H1 (cell line): Measurements from ENCODE around the gene ATP8B3. TPM values are rescaled to one million over a fixed set of nuclear protein-coding genes. Genes with fewer than 3 reads are reported as not detected.

Experiments
- CTCF ChIA-PET: fragments of 300-600 bp; sonication (Branson Sonifier 250); formaldehyde crosslinking; loops from one replicate; lab custom pipeline; 2021; ENCODE audit not compliant: partially characterized antibody; lab: Charles Lee
- POLR2A ChIA-PET: fragments of 300-600 bp; sonication (Branson Sonifier 250); formaldehyde crosslinking; loops from one replicate; lab custom pipeline; 2021; ENCODE audit warnings: inconsistent platforms; ENCODE audit not compliant: partially characterized antibody; lab: Charles Lee
- DNase-seq, 2 experiments: peaks; one replicate each; pipeline versions ENCODE4 v3.0.0 to v3.0.0-alpha.2; 2010 to 2022; ENCODE audit warnings: low spot score in 2 of 2, low read depth in 1 of 2, mixed read lengths in 1 of 2
- FAIRE-seq: peaks from 2 replicates; lab custom pipeline; 2011; peaks lifted over from hg19 to GRCh38; lab: Jason Lieb, UNC
- H2AFZ ChIP-seq: 2 replicates; pipeline ENCODE4 v1.8.1; 2012; ENCODE audit warnings: low read length, inconsistent platforms
- H2AK5ac ChIP-seq: 2 replicates; pipeline ENCODE4 v1.6.1; 2013; ENCODE audit warnings: low read depth, low read length
- H2BK120ac ChIP-seq: replicated peaks from 2 replicates; pipeline ENCODE3; 2013; ENCODE audit warnings: low read depth, low read length, inconsistent platforms
- H2BK12ac ChIP-seq: 2 replicates; pipeline ENCODE4 v1.6.1; 2013; ENCODE audit warnings: low read depth, low read length
- H2BK15ac ChIP-seq: 2 replicates; pipeline ENCODE4 v1.6.1; 2013; ENCODE audit warnings: low read length
- H2BK20ac ChIP-seq: 2 replicates; pipeline ENCODE4 v1.6.1; 2013; ENCODE audit warnings: low read length
- H2BK5ac ChIP-seq: 2 replicates; pipeline ENCODE4 v1.6.1; 2013; ENCODE audit warnings: low read depth, low read length
- H3K14ac ChIP-seq: 2 replicates; pipeline ENCODE4 v1.6.1; 2013; ENCODE audit warnings: inconsistent platforms; ENCODE audit not compliant: insufficient read length
- H3K18ac ChIP-seq: 2 replicates; pipeline ENCODE4 v1.6.1; 2013; ENCODE audit warnings: low read length; ENCODE audit errors: extremely low read depth
- H3K23ac ChIP-seq: 2 replicates; pipeline ENCODE4 v1.6.1; 2013; ENCODE audit warnings: inconsistent platforms; ENCODE audit not compliant: insufficient read length
- H3K23me2 ChIP-seq: 2 replicates; pipeline ENCODE4 v1.6.1; 2013; ENCODE audit warnings: low read depth, low read length
- H3K27ac ChIP-seq: 2 replicates; pipeline ENCODE4 v1.6.1; 2011; ENCODE audit warnings: low read depth, low read length, inconsistent platforms
- H3K27me3 ChIP-seq, 4 experiments: replicated peaks in 1 of 4; 1 replicate in 1 of 4; 2 replicates in 3 of 4; pipeline versions ENCODE4 v1.6.1 to v1.8.1; 2011 to 2013; ENCODE audit warnings: low read length in 3 of 4, mild to moderate bottlenecking in 3 of 4, inconsistent platforms in 2 of 4, mixed read lengths in 2 of 4, moderate library complexity in 1 of 4; ENCODE audit not compliant: control insufficient read depth in 3 of 4, insufficient read depth in 3 of 4; ENCODE audit errors: extremely low read depth in 1 of 4
- H3K36me3 ChIP-seq, 4 experiments: 2 replicates each; pipeline versions ENCODE4 v1.6.1 to v1.8.1; 2011 to 2013; ENCODE audit warnings: mild to moderate bottlenecking in 4 of 4, low read length in 3 of 4, moderate library complexity in 2 of 4, control low read depth in 1 of 4, inconsistent platforms in 1 of 4; ENCODE audit not compliant: insufficient read depth in 4 of 4, control insufficient read depth in 2 of 4
- H3K4ac ChIP-seq: replicated peaks from 2 replicates; pipeline ENCODE3; 2013; ENCODE audit warnings: low read length, low read depth, mixed read lengths, inconsistent platforms; ENCODE audit not compliant: insufficient read length
- H3K4me1 ChIP-seq, 4 experiments: replicated peaks in 1 of 4; 1 replicate in 1 of 4; 2 replicates in 3 of 4; pipeline versions ENCODE4 v1.6.1 to v1.8.1; 2011 to 2013; ENCODE audit warnings: low read length in 3 of 4, inconsistent platforms in 2 of 4, mixed read lengths in 1 of 4; ENCODE audit not compliant: insufficient read depth in 4 of 4, control insufficient read depth in 3 of 4
- H3K4me2 ChIP-seq, 2 experiments: 2 replicates each; pipeline versions ENCODE4 v1.6.1 to v1.8.1; 2011 to 2013; ENCODE audit warnings: low read depth in 2 of 2, low read length in 2 of 2, control low read depth in 1 of 2, inconsistent platforms in 1 of 2, mild to moderate bottlenecking in 1 of 2; ENCODE audit not compliant: insufficient read depth in 1 of 2
- H3K4me3 ChIP-seq, 4 experiments: fragments of 200-600, 300-600 bp in 1 of 4; sonication (generic), shearing (Covaris generic), sonication (Bioruptor Twin) in 1 of 4; 2 replicates each; pipeline versions ENCODE4 v1.5.1 to v1.8.1; 2011 to 2016; ENCODE audit warnings: low read length in 4 of 4, low read depth in 3 of 4, control low read depth in 2 of 4, inconsistent platforms in 2 of 4, mild to moderate bottlenecking in 2 of 4, mixed read lengths in 1 of 4, moderate library complexity in 1 of 4; ENCODE audit not compliant: insufficient read depth in 2 of 4; ENCODE audit errors: extremely low read depth in 1 of 4
- H3K56ac ChIP-seq: replicated peaks from 2 replicates; pipeline ENCODE3; 2013; ENCODE audit warnings: low read depth, mild to moderate bottlenecking, mixed read lengths, low read length, inconsistent platforms; ENCODE audit not compliant: insufficient read length
- H3K79me1 ChIP-seq: 2 replicates; pipeline ENCODE4 v1.6.1; 2013; ENCODE audit warnings: low read depth, low read length, control low read depth
- H3K79me2 ChIP-seq, 2 experiments: 2 replicates each; pipeline versions ENCODE4 v1.6.1 to v1.8.1; 2012 to 2013; ENCODE audit warnings: low read length in 2 of 2, mild to moderate bottlenecking in 2 of 2, inconsistent platforms in 1 of 2; ENCODE audit not compliant: insufficient read depth in 2 of 2, control insufficient read depth in 1 of 2
- H3K9ac ChIP-seq, 4 experiments: replicated peaks in 1 of 4; 1 replicate in 1 of 4; 2 replicates in 3 of 4; pipeline versions ENCODE4 v1.6.1 to v1.8.1; 2011 to 2013; ENCODE audit warnings: low read depth in 3 of 4, low read length in 3 of 4, control low read depth in 2 of 4, mild to moderate bottlenecking in 2 of 4, moderate library complexity in 2 of 4, inconsistent platforms in 1 of 4; ENCODE audit errors: extremely low read depth in 1 of 4
- H3K9me3 ChIP-seq, 2 experiments: 2 replicates each; pipeline versions ENCODE4 v1.6.1 to v1.8.1; 2012 to 2013; ENCODE audit warnings: mild to moderate bottlenecking in 2 of 2, moderate library complexity in 2 of 2, control low read depth in 1 of 2, inconsistent platforms in 1 of 2, low read depth in 1 of 2, low read length in 1 of 2, mixed read lengths in 1 of 2; ENCODE audit not compliant: insufficient read depth in 2 of 2
- H4K20me1 ChIP-seq, 2 experiments: replicated peaks in 1 of 2; 2 replicates each; pipeline versions ENCODE3 to v1.8.1; 2011 to 2013; ENCODE audit warnings: inconsistent platforms in 2 of 2, low read length in 2 of 2, mild to moderate bottlenecking in 1 of 2; ENCODE audit not compliant: insufficient read depth in 2 of 2, control insufficient read depth in 1 of 2
- H4K5ac ChIP-seq: 2 replicates; pipeline ENCODE4 v1.6.1; 2013; ENCODE audit warnings: low read length, low read depth, mixed read lengths, inconsistent platforms; ENCODE audit not compliant: insufficient read length
- H4K8ac ChIP-seq: 2 replicates; pipeline ENCODE4 v1.8.0; 2013; ENCODE audit warnings: mild to moderate bottlenecking, moderate library complexity, low read length, inconsistent platforms; ENCODE audit not compliant: insufficient read depth; ENCODE audit errors: extremely low read depth
- H4K91ac ChIP-seq: replicated peaks from 2 replicates; pipeline ENCODE3; 2013; ENCODE audit warnings: low read length, mixed read lengths, inconsistent platforms; ENCODE audit not compliant: insufficient read length
- CHD2 ChIP-seq: IDR thresholded peaks from 2 replicates; pipeline ENCODE4 v1.6.1; 2012; ENCODE audit warnings: low read length, improper control_type of control experiment
- SAP30 ChIP-seq: fragments of 300-600 bp; sonication (generic); IDR thresholded peaks from 2 replicates; pipeline ENCODE4 v1.7.1; 2012; ENCODE audit warnings: low read length, moderate library complexity, mild to moderate bottlenecking, inconsistent platforms; ENCODE audit not compliant: insufficient read depth, insufficient replicate concordance
- WGBS, 2 experiments: shearing (Covaris generic) in 1 of 2; methylation state at CpG; one replicate each; pipeline versions ENCODE4 v1.1.6 to v1.1.7; 2013 to 2015; ENCODE audit warnings: low lambda C conversion rate in 2 of 2, mixed read lengths in 2 of 2, inconsistent platforms in 1 of 2, low coverage in 1 of 2, missing lambda C conversion rate in 1 of 2; ENCODE audit not compliant: insufficient replicate concordance in 2 of 2, insufficient coverage in 1 of 2, insufficient read length in 1 of 2; ENCODE audit errors: extremely low coverage in 1 of 2, missing lambda C conversion rate in 1 of 2; 5-methylcytosine and 5-hydroxymethylcytosine counted together
- polyA plus RNA-seq, 7 experiments: library from polyadenylated mRNA; depleted of rRNA in 3 of 7; stranded (reverse) in 5 of 7; unstranded in 2 of 7; fragments of >200 nt in 5 of 7; fragments of 200-250 nt in 2 of 7; gene quantifications; 1 replicate in 5 of 7; 2 replicates in 1 of 7; 4 replicates in 1 of 7; pipeline versions ENCODE4 v1.2.1 to v1.2.3, GENCODE V29; 2011 to 2013; ENCODE audit warnings: missing spikeins in 2 of 7, mixed read lengths in 2 of 7
- total RNA-seq: library from RNA; stranded (reverse); fragmentation: NEBNext Ultra II Directional; extraction: Animal tissue kit (Norgen Biotek cat#: 25700); gene quantifications from 2 replicates; pipeline ENCODE4 v1.2.1, GENCODE V29; 2021

ATP8B3 gene
- total and polyA plus RNA-seq, 2 of the 8 experiments (the other 6 are each of a cell fraction or from before 2014, with no cell fraction given) = 4.1 to 9.3 TPM

DNA sequence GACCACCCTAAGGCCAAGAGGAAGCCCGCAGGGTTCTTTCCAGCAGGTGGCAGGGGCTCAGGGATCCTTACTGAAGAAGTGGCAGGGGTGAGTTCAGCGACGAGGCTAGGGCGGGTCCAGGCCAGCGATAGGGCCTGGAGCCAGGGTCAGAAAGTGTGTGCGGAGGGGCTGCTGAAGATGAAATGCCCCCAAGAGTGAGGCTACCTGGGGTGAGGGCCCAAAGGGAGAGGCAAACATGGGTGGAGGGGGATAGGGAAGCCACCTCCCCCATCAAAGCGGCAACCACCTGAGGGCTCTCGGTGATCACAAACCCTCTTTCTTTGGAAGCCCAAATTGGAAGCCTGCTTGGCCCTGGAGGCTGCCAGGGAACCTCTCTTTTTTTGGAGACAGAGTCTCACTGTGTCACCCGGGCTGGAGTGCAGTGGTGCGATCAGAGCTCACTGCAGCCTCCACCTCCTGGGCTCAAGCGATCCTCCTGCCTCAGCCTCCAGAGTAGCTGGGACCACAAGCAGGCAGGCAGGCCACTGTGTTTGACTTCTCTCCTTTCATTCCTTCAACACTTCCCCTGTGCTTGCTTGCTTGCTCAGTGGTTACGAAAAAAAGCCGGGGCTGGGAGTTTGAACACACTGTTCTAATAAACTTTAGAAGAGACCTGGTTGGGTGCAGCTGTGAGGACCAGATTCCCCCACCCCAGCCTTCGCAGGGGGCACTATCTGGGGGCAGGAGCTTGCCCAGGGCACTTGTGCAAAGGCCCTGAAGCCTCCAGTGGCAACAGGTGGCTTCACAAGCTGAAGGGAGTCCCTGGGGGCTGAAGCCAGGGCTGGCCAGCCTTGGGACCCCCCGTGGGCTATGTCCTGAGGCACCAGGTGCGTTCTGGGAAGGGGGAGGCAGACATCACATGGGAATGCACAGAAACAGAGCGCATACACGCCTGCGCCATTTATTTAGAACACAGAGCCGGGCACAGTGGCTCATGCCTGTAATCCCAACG, 1.4 kb upstream of the ATP8B3 start:
- Histone ChIP-seq H3K4me1 (peaks cover 0 to 2% (median 0%) of the 10 kb centered on the region in 4 experiments; a peak in 3 of 7 replicates), H3K27me3 (peaks cover 0 to 3% (median 0%) of the 10 kb centered on the region in 4 experiments; a peak in 3 of 7 replicates), H2BK120ac (no peak overlapping the region), H3K79me1 (no peaks in the 10 kb centered on the region; the same call in 1 of the 2 replicates), H4K5ac (no peak overlapping the region), H3K56ac (no peak overlapping the region), H3K4me3 (peak overlapping the region; percentile 49 to 69 (median 56); a peak in 7 of 8 replicates), H3K4ac (no peak overlapping the region), H3K9ac (peak overlapping the region in 1 of 4 experiments; percentile 12; a peak in 1 of 7 replicates), H4K8ac (no peak overlapping the region; the same call in 1 of the 2 replicates), H2BK15ac (no peak overlapping the region), H3K79me2 (no peaks in the 10 kb centered on the region)
- CTCF ChIA-PET = interaction anchor here (0.6 to 3.6 kb wide), 15 partner anchors 9 to 1844 kb away, joined by 3 to 48 read pairs (median 6); no protein-coding TSS in a partner anchor
- TF ChIP-seq CHD2 = no peak
- peak; percentile 13 for TF ChIP-seq SAP30
- TF ChIP-seq, all 59 proteins: peak for 1
- H3K36me3 ChIP-seq = peaks cover 7 to 27% (median 11%) of the 10 kb centered on the region in 4 experiments; a peak in 6 of 8 replicates
- no peaks in the 10 kb centered on the region for H3K9me3 ChIP-seq
- H3K14ac ChIP-seq = no peak overlapping the region
- H3K4me2 ChIP-seq = peak overlapping the region; percentile 63 to 94
- no peak overlapping the region for H2AK5ac ChIP-seq
- H4K91ac ChIP-seq = no peak overlapping the region
- H3K18ac ChIP-seq = no peak overlapping the region
- no peak overlapping the region; the same call in 1 of the 2 replicates for H3K27ac ChIP-seq
- POLR2A ChIA-PET = interaction anchor here (0.9 to 1.4 kb wide), 5 partner anchors 13 to 79 kb away, joined by 3 read pairs; no protein-coding TSS in a partner anchor
- H3K23me2 ChIP-seq = peaks cover 2% of the 10 kb centered on the region
- WGBS, 2 experiments = 63% methylated on average over 21 of the region's 21 CpGs; no CpG with 5 or more reads in 1 of the 2 experiments
- FAIRE-seq = no peak
- H2BK5ac ChIP-seq = no peak overlapping the region
- H4K20me1 ChIP-seq = peaks cover 2 to 3% of the 10 kb centered on the region in 2 experiments
- no peak overlapping the region for H3K23ac ChIP-seq
- H2BK20ac ChIP-seq = no peak overlapping the region
- no peak overlapping the region for H2BK12ac ChIP-seq
- no peak overlapping the region for H2AFZ ChIP-seq
- DNase-seq = no peak
